ENCODE data around the gene CNTNAP2. TPM values are rescaled to one million over a fixed set of nuclear protein-coding genes. Genes with fewer than 3 reads are reported as not detected.

The CNTNAP2 gene
- total RNA-seq, 1 donor from 2014 or later: 9.2 TPM

DNA sequence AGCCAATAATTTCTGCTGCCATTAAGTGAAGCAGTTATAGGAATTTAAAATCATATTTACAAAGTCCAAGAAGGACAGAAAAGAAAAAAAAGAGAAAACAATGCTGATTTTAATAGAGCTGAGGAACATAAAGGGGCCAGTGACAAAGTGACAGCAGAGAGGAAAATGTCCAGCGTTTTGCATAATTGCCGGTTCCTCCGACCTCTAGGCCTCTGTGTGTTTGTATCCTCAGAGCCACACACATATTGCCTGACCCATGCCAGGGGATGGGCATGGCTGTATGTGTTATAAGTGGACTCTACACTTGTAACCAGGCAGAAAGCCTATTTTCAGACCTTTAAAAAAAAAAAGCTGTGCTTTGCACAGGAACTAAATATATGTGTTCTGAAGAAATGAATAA lies 2107.1 kb downstream of the CNTNAP2 start:
- TF ChIP-seq, protein P1, sequence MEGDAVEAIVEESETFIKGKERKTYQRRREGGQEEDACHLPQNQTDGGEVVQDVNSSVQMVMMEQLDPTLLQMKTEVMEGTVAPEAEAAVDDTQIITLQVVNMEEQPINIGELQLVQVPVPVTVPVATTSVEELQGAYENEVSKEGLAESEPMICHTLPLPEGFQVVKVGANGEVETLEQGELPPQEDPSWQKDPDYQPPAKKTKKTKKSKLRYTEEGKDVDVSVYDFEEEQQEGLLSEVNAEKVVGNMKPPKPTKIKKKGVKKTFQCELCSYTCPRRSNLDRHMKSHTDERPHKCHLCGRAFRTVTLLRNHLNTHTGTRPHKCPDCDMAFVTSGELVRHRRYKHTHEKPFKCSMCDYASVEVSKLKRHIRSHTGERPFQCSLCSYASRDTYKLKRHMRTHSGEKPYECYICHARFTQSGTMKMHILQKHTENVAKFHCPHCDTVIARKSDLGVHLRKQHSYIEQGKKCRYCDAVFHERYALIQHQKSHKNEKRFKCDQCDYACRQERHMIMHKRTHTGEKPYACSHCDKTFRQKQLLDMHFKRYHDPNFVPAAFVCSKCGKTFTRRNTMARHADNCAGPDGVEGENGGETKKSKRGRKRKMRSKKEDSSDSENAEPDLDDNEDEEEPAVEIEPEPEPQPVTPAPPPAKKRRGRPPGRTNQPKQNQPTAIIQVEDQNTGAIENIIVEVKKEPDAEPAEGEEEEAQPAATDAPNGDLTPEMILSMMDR (conservative IDR thresholded peaks at IDR 0.05; ENCODE audit: low read depth, low read length): no peak
- no peak overlapping the region for H3K4me3 ChIP-seq (ENCODE audit: low read depth, low read length)
- DNase-seq (ENCODE audit: low read depth): no peak

DNA sequence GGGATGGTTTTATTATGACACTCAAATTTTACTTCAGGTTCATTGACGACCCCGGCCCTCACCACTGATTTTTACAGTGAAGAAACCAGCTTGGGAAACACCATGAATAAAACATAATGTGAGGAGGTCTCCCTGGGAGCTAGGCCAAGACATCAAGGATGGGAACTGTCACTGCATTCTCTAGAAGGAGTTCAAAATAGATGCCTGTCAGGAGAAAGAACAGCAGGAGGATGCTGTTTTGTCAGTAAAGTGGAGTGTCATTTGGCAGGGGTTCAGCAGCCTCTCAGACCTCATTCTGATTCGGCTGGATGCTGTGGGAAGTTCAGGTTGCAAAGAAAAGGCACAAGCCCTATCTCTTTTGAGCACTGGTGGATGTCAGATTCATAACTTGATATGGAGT lies 2113.7 kb downstream of the CNTNAP2 start:
- no peak for DNase-seq (ENCODE audit: low read depth)
- H3K4me3 ChIP-seq (ENCODE audit: low read depth, low read length): no peak overlapping the region
- TF ChIP-seq, protein P1 (conservative IDR thresholded peaks at IDR 0.05; ENCODE audit: low read depth, low read length): no peak

DNA sequence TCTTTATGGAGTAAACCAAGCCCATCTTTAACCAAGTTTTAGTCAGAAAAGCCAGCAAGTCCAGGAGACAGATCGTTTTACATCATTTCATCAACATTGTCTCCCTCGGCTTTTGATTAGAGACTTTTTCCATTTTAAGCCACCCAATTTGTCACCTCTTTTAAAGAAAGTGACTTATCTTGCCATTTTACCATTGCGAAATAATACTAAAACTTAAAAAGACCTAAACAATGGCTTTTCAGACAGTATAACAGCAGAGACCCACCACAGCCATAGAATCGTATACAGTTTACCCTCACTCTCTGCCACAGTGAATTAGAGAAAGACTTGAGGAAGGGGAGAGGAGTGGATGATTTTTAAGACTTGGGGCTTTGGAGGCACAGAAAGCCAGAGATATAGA lies 2114.3 kb downstream of the CNTNAP2 start:
- TF ChIP-seq, protein P1 (conservative IDR thresholded peaks at IDR 0.05; ENCODE audit: low read depth, low read length): no peak
- DNase-seq (ENCODE audit: low read depth): no peak
- no peak overlapping the region for H3K4me3 ChIP-seq (ENCODE audit: low read depth, low read length)

DNA sequence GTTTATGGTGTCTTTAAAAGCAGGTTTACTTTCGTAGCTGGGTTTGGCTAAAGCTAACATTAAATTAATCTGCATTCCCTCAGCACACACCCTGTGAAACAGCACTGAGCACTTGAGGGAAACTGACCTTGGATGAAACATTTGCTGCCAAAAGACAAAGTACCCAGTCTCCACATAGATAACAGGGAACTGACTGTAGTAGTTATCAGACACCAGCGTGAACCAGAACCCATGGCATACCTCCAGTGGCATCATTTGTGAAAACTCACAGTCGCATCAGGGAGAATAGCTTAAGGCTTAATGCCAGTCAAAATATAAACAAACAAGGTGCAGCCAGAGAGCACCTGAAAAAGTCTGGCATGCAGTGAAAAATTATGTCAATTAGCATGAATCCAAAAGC lies 2116.2 kb downstream of the CNTNAP2 start:
- no peak overlapping the region for H3K4me3 ChIP-seq (ENCODE audit: low read depth, low read length)
- DNase-seq (ENCODE audit: low read depth): no peak
- TF ChIP-seq, protein P1 (conservative IDR thresholded peaks at IDR 0.05; ENCODE audit: low read depth, low read length): no peak

DNA sequence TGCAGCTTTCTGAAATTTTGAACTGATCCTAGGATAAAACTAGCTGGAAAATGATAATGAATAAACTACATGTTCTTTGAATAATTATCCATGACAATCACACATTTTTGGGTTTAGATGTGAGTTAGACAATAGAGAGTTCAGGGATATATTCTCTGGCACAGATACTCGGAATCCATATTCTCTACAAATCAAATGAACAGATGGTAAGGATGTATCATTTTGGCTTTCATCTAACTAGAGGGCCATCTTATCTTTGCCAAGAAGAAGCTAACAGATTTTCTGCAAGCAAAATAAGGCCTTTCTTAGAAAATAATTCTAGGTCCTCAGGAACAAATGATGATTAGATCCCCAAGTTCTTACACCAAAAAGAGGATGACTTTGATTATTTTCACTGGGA lies 2118.1 kb downstream of the CNTNAP2 start:
- no peak for DNase-seq (ENCODE audit: low read depth)
- no peak overlapping the region for H3K4me3 ChIP-seq (ENCODE audit: low read depth, low read length)
- TF ChIP-seq, protein P1 (conservative IDR thresholded peaks at IDR 0.05; ENCODE audit: low read depth, low read length): no peak

DNA sequence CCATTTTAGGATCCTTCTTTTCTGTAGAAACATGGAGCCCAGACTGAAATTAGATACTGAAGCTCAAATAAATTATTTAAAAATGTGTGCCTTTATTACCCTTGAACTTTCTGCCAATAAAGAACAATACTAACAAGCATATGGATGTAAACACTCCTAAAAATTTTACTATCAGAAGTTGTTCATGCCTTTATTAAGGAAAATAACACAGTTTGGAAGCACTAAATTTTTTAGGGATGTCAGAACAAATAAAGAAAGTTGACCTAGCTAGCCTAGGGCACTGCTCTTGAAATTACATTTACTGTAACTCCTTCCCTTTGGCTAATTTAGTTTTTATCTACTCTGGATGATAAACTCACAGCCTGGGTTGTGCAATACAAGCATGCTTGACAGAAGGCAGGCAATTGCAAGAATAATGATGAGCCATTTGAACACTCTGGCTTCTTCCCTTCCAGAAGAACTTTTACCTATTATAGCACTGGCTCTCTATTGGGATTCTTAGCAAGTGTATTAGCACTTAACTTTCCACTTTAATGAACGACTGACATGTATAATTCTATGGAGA lies 2122.2 kb downstream of the CNTNAP2 start:
- TF ChIP-seq, protein P1 (conservative IDR thresholded peaks at IDR 0.05; ENCODE audit: low read depth, low read length): no peak
- no peak for DNase-seq (ENCODE audit: low read depth)
- no peak overlapping the region for H3K4me3 ChIP-seq (ENCODE audit: low read depth, low read length)

DNA sequence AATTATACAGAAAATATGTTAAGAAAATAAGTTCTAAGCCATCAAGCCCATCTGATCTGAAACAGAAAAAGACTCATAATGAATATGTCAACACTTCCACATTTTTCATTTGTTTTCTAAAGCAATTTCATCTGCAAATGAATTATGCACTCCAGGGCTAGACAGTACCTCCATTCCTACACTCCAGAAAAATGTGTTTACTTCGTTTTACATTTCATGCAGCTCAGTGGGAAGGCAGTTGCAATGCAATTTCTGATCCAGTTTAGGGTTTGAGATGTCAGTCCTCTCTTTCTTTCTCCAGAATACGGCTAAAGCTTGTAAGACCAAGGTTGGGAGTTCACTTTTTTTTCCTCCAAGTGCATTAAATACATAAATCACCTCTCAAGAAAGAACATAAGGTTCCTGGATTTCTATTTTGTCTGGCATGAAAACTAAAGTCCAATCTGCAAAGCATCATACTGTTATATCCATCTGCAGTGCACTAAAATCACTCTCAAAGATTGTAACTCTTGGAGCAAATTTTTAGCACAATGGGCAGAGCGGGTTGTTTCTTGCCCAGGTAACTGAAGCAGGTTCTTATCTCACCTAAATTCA lies 2125.2 kb downstream of the CNTNAP2 start:
- TF ChIP-seq, protein P1 (conservative IDR thresholded peaks at IDR 0.05; ENCODE audit: low read depth, low read length): no peak
- no peak overlapping the region for H3K4me3 ChIP-seq (ENCODE audit: low read depth, low read length)
- no peak for DNase-seq (ENCODE audit: low read depth)
